NCI-H2171 treated with DMSO at 0.1 percent for 48 hours (cell line): ENCODE measurements around the gene HOXA13.

Source experiments
- DNase-seq: peaks from one replicate; lab custom pipeline; 2025; lab: John Stamatoyannopoulos, UW

HOXA13 gene

GRCh38 chr7:27170426-27171324 lies 29.2 kb downstream of the HOXA13 start:
- no peak for DNase-seq

DNA sequence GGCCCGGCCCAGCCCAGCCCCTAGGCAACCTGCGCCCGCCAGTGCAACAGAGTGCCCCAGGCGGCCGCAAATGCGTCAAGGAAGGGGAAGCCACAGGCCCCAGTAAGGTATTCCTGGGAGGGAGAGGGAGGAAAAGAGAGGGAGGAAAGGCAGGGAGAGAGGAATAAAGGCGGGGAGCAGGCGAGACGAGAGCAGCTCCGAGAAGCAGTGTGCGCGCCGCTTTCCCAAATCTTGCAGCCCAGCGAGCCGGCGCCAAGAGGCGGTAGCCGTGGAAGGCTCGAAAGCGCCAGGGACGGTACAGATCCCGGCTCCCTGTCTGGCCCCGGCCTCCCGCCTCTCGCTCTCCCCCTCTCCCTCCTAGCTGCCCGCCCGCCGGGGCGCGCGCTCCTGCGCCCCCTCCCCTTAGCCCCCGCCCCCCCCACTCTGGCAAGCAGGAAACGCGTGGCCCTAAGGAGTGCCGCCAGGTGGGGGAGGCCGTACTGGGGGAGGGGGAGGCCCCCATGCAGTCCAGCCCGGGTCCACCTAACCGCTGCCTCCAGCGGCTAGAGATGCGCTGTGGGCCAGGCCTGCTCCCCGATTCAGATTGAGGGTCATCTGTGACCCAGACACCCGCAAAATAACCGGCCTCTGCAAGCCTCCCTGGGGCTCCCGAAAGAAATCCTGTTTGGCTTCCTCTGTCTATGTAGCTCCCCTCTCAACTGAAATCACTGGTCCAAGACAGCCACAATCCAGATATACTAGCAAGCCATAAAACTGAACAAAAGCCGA lies 30.0 kb downstream of the HOXA13 start:
- DNase-seq: peak; percentile 56

- peak; percentile 68 for DNase-seq
Observed at GRCh38 chr7:27168265-27168947, 31.5 kb downstream of the HOXA13 start.

DNA sequence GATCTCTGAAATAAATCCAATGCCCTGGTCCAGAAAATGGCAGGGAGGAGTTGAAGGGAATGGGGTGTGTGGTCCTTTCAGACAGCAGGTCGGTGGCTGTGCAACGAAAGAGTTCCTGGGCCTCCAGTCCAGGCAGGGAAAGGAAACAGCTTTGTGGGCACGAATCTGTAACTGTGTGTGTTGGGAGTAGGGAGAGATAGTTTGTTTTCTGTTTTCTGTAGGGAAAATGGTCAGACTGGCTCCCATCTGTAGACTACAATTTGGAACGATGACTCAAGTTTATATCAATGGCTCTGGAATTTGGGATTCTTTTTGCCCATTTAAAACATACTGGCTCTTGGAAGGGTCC lies 32.0 kb downstream of the HOXA13 start:
- no peak for DNase-seq

DNA sequence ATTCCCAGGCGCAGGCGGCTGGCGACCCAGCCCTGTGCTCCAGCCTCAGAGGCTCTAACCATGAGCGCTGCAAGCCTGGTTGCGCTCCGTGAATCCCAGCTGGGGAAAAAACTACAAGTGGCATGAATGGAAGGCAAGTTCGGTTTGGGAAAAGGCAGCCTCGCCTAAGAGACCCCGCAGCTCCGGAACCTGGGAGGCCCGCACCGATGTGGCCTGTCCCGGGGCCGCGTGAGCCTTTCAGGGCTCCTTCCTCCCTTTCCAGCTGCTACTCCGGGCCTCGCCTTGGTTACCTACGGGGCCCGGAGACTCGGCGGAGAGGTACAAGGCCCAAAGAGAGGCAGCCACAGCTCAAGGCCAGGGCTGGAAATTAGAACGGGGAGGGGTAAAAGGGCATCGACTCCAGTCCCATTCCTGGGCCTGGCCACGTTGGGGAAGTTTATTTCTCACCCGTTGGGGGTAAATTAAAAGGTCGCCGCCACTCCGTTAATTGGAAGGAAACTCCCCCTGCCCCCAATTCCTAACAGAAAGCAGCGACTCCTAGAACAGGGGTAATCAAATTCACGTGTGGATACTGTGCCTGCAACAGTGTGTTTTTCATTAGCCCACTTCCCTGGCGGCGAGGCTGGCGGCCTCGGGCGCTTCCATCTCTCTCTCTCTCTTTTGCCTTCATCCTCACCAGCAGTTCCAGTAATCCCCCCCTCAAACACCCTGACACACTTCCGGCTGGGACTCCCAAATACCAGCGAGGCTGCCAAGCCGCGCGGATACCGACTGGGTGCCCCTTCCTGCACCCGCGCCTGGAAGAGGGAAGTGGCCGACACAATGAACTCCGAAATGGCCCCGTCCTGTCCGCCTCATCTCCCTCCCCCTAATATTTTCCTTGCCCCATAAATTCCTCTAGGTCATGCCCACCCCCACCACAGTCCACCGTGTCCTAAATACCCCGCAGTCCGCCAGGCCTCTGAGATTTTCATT lies 33.1 kb downstream of the HOXA13 start:
- DNase-seq: no peak

DNA sequence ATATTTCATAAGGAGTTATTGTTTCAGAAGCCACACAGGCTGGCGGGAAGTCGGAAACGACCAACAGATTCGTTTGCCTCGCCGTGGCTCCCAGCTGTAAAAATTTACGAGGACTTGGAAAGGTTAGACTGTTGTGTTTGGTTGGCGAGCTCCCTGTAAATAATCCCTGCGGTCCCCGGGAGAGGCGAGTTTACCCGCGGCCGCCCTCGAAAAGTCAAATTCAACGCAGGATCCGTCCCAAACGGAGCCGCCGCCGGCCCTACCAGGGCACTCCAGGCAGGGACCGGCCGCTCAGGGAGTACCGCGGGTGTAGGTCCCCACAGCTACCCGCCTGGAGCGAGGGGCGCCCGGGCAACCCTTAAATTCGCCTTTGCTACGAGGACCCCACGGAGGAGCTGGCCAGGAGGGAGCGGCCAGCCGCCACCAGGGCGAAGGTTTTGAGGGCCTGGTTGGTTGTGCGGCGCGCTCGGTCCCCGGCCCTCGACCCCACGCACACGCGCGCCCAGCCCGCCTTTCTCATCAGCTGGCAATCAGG lies 33.8 kb downstream of the HOXA13 start:
- DNase-seq: no peak

GRCh38 chr7:27165089-27165995 lies 34.5 kb downstream of the HOXA13 start, which contains the start of gene HOXA9:
Gene HOXA9 (minus strand): TSS chr7:27165537. CDS start chr7:27165457, 80 bp downstream.
- DNase-seq: no peak

- no peak for DNase-seq
Observed at GRCh38 chr7:27164367-27165088, 35.4 kb downstream of the HOXA13 start.

- DNase-seq: no peak
Observed at GRCh38 chr7:27164045-27164366, 35.9 kb downstream of the HOXA13 start.

DNA sequence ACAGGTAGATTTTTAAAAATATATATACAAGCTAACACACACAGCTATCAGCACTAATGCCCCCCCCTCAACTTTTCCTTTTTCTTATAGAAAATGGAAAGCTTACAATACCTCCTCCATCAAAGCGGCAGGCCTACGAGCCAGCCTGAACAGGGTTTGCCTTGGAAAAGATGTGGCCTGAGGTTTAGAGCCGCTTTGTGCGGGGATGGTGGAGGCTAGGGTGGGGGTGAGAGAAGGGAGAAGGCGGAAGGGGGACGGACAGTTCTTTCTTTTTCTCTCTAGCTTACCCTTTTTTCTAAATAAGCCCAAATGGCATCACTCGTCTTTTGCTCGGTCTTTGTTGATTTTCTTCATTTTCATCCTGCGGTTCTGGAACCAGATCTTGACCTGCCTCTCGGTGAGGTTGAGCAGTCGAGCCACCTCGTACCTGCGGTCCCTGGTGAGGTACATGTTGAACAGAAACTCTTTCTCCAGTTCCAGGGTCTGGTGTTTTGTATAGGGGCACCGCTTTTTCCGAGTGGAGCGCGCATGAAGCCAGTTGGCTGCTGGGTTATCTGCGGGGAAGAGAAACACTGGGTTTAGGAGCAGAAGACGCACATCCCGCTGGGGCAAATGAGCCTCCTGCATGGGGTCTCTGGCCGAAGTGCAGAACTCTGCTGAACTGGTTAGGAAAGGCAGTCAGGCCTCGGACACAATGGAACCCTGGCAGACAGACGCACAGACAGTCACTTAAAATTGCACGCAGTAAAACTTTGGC lies 36.4 kb downstream of the HOXA13 start:
- DNase-seq: no peak

DNA sequence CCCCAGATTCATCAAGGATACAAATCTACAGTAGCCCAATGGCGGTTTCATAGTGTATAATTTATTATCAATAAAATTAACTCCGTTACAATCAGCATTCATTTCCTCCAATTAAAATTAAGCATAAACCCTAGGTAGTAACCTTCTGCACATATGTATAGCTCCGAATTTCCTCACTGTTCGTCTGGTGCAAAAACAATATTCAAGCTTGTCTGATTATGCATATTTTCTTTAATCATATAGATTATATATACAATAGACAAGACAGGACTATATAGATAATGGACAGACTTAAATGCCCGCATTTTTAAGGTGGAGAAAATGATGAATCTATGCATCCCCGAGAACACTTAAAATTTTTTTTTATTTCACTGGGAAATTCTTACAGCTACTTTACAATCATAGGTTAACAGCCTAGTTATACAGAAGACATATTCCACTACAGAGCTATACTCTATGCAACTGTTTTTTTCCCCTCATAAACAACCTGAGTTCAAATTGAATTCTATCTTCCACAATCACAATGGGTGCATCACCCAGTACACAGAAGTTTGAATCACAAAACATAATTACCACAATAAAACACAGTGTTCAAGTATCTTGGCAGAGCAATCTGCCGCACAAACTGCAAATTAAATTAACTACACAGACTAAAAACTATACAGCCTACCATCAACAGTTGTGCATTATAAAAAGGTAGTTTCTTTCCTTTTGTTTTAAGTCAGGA lies 37.2 kb downstream of the HOXA13 start:
- DNase-seq: no peak

DNA sequence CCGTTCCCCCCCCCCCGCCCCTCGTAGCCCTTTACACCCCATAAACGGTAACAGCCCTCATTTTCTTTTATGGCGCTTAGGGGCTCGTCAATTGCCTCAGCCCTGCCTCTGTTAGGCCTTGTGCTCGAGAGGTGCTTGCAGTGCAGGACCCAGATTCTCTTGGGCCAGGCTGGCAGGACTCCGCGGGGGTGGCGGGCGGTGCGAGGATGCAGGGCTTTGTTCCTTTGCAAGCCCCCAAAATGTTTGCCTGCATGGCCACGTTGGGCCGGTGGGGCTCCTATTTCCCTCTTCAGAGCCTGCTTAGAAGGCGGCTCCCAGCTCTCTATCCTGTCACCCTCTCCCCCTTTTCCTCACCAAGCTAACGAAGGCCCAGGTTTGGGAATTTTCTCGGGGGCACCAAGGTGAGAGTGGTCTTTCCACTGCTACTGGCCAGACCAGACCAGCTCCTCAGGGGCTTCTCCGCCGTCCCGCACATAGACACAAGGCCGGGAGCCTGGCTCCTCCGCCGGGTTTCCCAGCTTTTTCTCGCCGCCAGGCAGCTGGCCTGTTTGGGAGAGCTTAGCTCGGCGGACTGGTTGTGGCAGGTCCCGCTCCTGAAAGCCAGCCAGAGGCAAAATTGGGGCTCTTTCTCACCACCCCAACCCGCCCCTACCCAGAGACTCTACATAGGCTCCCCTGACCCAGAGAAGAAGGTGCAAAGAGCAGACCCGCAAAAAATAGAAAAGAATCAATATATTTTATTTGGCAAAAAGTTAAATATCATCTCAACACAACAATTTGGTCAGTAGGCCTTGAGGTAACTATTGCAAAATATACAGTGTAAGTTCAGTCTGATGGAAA lies 38.0 kb downstream of the HOXA13 start:
- DNase-seq: no peak

- no peak for DNase-seq
Observed at GRCh38 chr7:27161214-27161720, 38.6 kb downstream of the HOXA13 start.

- DNase-seq: peak; percentile 83
Observed at GRCh38 chr7:27160546-27161213, 39.2 kb downstream of the HOXA13 start.

DNA sequence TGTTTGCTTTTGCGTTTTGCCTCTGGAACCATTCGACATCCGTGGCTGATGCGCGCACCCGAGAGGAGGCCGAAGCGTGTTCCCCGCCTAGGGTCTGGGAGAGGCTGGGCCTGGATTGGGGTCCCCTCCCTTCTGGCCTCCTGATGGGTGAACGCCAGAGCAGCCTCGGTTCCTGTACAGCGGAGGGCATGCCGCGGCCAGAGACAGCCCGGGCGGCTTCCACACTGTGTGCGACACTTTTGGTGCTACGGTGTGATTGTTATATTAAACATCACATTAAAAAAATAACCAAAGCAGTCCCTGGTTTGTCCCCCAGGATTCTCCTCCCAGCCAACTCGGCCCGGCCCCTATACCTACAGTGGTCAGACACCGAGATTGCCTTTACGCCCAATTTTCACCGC lies 39.7 kb downstream of the HOXA13 start:
- DNase-seq: no peak
